K562 (cell line): Measurements from ENCODE around the gene TOPORS. TPM values are rescaled to one million over a fixed set of nuclear protein-coding genes. Genes with fewer than 3 reads are reported as not detected.
A peak's percentile ranks its signal among the peaks of the same experiment; 100 is the strongest.

Experiments used
- ARHGAP35 ChIP-seq: fragments of 450-650 bp; IDR thresholded peaks from 2 replicates; pipeline ENCODE4 v1.6.1; 2018; ENCODE audit not compliant: partially characterized antibody
- ATF1 ChIP-seq, 2 experiments: fragments of 450-650 bp in 1 of 2; IDR thresholded peaks; 2 replicates each; pipeline ENCODE4 v1.6.1; 2016; ENCODE audit warnings: missing compliant biosample characterization in 1 of 2, missing genetic modification characterization in 1 of 2
- BACH1 ChIP-seq: fragments of 200-800 bp; sonication (Bioruptor generic); IDR thresholded peaks from 2 replicates; pipeline ENCODE4 v1.6.1; 2016; ENCODE audit warnings: missing genetic modification characterization, missing compliant biosample characterization
- ERF ChIP-seq: fragments of 450-650 bp; formaldehyde crosslinking; IDR thresholded peaks from 2 replicates; pipeline ENCODE4 v1.4.0; 2020; ENCODE audit warnings: mild to moderate bottlenecking, mixed read lengths
- KLF16 ChIP-seq: IDR thresholded peaks from 2 replicates; pipeline ENCODE4 v1.6.1; 2016; ENCODE audit warnings: antibody characterized with exemption
- MBD2 ChIP-seq: sonication (generic); IDR thresholded peaks from 2 replicates; pipeline ENCODE4 v1.6.1; 2016; ENCODE audit warnings: low read depth, borderline replicate concordance
- RBM34 ChIP-seq: fragments of 200-400 bp; formaldehyde crosslinking; IDR thresholded peaks from 2 replicates; pipeline ENCODE4 v1.6.1; 2018; ENCODE audit warnings: low read length, borderline replicate concordance; ENCODE audit not compliant: insufficient read depth
- ZNF224 ChIP-seq: sonication (generic); formaldehyde crosslinking; IDR thresholded peaks from 2 replicates; pipeline ENCODE4 v1.8.0; 2022; ENCODE audit warnings: mild to moderate bottlenecking, missing genetic modification reagents
- ZNF354B ChIP-seq: fragments of 250-450 bp; sonication (Bioruptor Pico); IDR thresholded peaks from 2 replicates; pipeline ENCODE4 v1.4.0; 2020
- ZNF398 ChIP-seq: fragments of 250-450 bp; sonication (Bioruptor Pico); IDR thresholded peaks from 2 replicates; pipeline ENCODE4 v1.8.0; 2021; ENCODE audit warnings: moderate library complexity, mild to moderate bottlenecking, inconsistent platforms
- ZZZ3 ChIP-seq: fragments of 450-650 bp; IDR thresholded peaks from 2 replicates; pipeline ENCODE4 v1.6.1; 2016; ENCODE audit warnings: antibody characterized with exemption, mild to moderate bottlenecking, moderate library complexity
- polyA plus RNA-seq, 8 experiments: library from polyadenylated mRNA; depleted of rRNA in 4 of 8; stranded (reverse) in 5 of 8; unstranded in 3 of 8; fragments of >200 nt; fragmentation: Nextera tagmentation in 2 of 8; fragmentation: Illumina TruSeq in 1 of 8; extraction: Ambion mirVana in 2 of 8; extraction: Trizol in 1 of 8; gene quantifications; 2 replicates each; pipeline versions ENCODE4 v1.2.1 to v1.2.3, GENCODE V29; 2011 to 2014; ENCODE audit warnings: inconsistent platforms in 1 of 8, missing spikeins in 1 of 8
- total RNA-seq, 7 experiments: library from RNA; depleted of rRNA in 6 of 7; stranded (reverse); fragments of >200 nt in 6 of 7; fragmentation: Illumina TruSeq in 2 of 7; extraction: Trizol in 2 of 7; gene quantifications; 2 replicates each; pipeline versions ENCODE4 v1.2.1 to v1.2.3, GENCODE V29; 2011 to 2021; ENCODE audit warnings: low replicate concordance in 1 of 7
- TF ChIP-seq, protein P1 (sequence below): fragments of 450-650 bp; IDR thresholded peaks from 2 replicates; pipeline ENCODE4 v1.6.1; 2016; ENCODE audit warnings: mild to moderate bottlenecking, moderate library complexity
- TF ChIP-seq, protein P2 (sequence below): fragments of 450-650 bp; IDR thresholded peaks from 2 replicates; pipeline ENCODE4 v1.6.1; 2016; ENCODE audit warnings: borderline replicate concordance

The TOPORS gene
- total and polyA plus RNA-seq, 9 of the 15 experiments (the other 6 are each of a cell fraction or from before 2014, with no cell fraction given), result 4.3 to 19.6 (median 9.9) TPM

DNA sequence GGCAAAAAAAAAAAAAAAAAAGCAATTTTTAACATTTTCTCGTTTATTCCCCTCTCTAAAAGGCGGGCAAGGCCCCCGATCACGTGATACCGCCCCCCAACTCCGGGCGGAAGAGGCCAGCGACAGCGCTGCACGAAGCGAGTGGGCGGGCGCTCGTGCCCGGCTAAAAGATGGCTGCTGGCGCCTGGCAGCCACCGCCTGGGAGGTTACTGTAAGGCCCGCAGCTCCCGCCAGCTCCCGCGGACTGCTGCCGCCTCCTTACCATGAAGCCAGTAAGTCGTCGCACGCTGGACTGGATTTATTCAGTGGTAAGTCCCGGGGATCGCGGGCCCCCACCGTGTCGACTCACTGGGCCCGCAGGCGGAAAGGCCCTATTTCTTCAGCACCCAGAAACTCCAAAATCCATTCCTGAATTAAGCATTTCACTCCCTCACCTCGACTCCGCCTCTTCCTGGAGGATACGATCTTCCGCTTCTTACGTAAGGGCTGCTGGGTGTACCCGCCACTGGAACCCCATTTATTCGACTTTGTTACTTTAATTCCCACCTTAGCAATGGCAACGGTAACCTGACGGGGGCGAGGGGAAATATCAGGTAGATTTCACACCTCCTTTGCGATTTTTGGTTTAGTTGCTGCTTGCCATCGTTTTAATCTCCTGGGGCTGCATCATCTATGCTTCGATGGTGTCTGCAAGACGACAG is at the start of gene TOPORS, which contains the start of gene SMIM27 (continued):
- TF ChIP-seq, protein P1, sequence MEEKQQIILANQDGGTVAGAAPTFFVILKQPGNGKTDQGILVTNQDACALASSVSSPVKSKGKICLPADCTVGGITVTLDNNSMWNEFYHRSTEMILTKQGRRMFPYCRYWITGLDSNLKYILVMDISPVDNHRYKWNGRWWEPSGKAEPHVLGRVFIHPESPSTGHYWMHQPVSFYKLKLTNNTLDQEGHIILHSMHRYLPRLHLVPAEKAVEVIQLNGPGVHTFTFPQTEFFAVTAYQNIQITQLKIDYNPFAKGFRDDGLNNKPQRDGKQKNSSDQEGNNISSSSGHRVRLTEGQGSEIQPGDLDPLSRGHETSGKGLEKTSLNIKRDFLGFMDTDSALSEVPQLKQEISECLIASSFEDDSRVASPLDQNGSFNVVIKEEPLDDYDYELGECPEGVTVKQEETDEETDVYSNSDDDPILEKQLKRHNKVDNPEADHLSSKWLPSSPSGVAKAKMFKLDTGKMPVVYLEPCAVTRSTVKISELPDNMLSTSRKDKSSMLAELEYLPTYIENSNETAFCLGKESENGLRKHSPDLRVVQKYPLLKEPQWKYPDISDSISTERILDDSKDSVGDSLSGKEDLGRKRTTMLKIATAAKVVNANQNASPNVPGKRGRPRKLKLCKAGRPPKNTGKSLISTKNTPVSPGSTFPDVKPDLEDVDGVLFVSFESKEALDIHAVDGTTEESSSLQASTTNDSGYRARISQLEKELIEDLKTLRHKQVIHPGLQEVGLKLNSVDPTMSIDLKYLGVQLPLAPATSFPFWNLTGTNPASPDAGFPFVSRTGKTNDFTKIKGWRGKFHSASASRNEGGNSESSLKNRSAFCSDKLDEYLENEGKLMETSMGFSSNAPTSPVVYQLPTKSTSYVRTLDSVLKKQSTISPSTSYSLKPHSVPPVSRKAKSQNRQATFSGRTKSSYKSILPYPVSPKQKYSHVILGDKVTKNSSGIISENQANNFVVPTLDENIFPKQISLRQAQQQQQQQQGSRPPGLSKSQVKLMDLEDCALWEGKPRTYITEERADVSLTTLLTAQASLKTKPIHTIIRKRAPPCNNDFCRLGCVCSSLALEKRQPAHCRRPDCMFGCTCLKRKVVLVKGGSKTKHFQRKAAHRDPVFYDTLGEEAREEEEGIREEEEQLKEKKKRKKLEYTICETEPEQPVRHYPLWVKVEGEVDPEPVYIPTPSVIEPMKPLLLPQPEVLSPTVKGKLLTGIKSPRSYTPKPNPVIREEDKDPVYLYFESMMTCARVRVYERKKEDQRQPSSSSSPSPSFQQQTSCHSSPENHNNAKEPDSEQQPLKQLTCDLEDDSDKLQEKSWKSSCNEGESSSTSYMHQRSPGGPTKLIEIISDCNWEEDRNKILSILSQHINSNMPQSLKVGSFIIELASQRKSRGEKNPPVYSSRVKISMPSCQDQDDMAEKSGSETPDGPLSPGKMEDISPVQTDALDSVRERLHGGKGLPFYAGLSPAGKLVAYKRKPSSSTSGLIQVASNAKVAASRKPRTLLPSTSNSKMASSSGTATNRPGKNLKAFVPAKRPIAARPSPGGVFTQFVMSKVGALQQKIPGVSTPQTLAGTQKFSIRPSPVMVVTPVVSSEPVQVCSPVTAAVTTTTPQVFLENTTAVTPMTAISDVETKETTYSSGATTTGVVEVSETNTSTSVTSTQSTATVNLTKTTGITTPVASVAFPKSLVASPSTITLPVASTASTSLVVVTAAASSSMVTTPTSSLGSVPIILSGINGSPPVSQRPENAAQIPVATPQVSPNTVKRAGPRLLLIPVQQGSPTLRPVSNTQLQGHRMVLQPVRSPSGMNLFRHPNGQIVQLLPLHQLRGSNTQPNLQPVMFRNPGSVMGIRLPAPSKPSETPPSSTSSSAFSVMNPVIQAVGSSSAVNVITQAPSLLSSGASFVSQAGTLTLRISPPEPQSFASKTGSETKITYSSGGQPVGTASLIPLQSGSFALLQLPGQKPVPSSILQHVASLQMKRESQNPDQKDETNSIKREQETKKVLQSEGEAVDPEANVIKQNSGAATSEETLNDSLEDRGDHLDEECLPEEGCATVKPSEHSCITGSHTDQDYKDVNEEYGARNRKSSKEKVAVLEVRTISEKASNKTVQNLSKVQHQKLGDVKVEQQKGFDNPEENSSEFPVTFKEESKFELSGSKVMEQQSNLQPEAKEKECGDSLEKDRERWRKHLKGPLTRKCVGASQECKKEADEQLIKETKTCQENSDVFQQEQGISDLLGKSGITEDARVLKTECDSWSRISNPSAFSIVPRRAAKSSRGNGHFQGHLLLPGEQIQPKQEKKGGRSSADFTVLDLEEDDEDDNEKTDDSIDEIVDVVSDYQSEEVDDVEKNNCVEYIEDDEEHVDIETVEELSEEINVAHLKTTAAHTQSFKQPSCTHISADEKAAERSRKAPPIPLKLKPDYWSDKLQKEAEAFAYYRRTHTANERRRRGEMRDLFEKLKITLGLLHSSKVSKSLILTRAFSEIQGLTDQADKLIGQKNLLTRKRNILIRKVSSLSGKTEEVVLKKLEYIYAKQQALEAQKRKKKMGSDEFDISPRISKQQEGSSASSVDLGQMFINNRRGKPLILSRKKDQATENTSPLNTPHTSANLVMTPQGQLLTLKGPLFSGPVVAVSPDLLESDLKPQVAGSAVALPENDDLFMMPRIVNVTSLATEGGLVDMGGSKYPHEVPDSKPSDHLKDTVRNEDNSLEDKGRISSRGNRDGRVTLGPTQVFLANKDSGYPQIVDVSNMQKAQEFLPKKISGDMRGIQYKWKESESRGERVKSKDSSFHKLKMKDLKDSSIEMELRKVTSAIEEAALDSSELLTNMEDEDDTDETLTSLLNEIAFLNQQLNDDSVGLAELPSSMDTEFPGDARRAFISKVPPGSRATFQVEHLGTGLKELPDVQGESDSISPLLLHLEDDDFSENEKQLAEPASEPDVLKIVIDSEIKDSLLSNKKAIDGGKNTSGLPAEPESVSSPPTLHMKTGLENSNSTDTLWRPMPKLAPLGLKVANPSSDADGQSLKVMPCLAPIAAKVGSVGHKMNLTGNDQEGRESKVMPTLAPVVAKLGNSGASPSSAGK, result peak; percentile 28; the same call in 1 of the 2 replicates
- TF ChIP-seq ERF (CRISPR knock-in tag) (0 out of 2 replicates have a peak, but pooled peaks have one; percentile 25), RBM34 (no peak), BACH1 (tag) (no peak), ATF1 (CRISPR knock-in tag; IDR thresholded peaks at IDR 0.05) (no peak), ATF1 (tag; IDR thresholded peaks at IDR 0.05) (peak; percentile 72), MBD2 (peak; percentile 68), ZNF398 (CRISPR knock-in tag) (no peak), ZNF354B (no peak), ZZZ3 (no peak), ZNF224 (CRISPR knock-in tag) (no peak), ARHGAP35 (no peak), KLF16 (0 out of 2 replicates have a peak, but pooled peaks have one; percentile 3)
- TF ChIP-seq, protein P2, sequence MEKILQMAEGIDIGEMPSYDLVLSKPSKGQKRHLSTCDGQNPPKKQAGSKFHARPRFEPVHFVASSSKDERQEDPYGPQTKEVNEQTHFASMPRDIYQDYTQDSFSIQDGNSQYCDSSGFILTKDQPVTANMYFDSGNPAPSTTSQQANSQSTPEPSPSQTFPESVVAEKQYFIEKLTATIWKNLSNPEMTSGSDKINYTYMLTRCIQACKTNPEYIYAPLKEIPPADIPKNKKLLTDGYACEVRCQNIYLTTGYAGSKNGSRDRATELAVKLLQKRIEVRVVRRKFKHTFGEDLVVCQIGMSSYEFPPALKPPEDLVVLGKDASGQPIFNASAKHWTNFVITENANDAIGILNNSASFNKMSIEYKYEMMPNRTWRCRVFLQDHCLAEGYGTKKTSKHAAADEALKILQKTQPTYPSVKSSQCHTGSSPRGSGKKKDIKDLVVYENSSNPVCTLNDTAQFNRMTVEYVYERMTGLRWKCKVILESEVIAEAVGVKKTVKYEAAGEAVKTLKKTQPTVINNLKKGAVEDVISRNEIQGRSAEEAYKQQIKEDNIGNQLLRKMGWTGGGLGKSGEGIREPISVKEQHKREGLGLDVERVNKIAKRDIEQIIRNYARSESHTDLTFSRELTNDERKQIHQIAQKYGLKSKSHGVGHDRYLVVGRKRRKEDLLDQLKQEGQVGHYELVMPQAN, result peak; percentile 27; the same call in 1 of the 2 replicates
